Endothelial cell of hepatic sinusoid (primary cell): ENCODE measurements around the gene SORCS2.

ENCODE experiments used
- in situ Hi-C: cut with HindIII; loops from 2 replicates; pipeline ENCODE4 v1.10.0; 2017; ENCODE audit warnings: low sequenced_read_pairs

Gene SORCS2

GRCh38 chr4:7362862-7363430 lies 170.6 kb downstream of the SORCS2 start:
- in situ Hi-C loops, result no loop called here

- in situ Hi-C loops, result no loop called here
Measured at GRCh38 chr4:7364979-7365378, 172.6 kb downstream of the SORCS2 start.

GRCh38 chr4:7365462-7366179 lies 173.3 kb downstream of the SORCS2 start:
- in situ Hi-C loops, result no loop called here

GRCh38 chr4:7366180-7366945 lies 174.0 kb downstream of the SORCS2 start:
- in situ Hi-C loops, result no loop called here

- in situ Hi-C loops, result no loop called here
Measured at GRCh38 chr4:7366954-7367353, 174.6 kb downstream of the SORCS2 start.

- in situ Hi-C loops, result no loop called here
Measured at GRCh38 chr4:7367406-7367805, 175.1 kb downstream of the SORCS2 start.

- in situ Hi-C loops, result no loop called here
Measured at GRCh38 chr4:7367864-7368277, 175.5 kb downstream of the SORCS2 start.

GRCh38 chr4:7368296-7368695 lies 176.0 kb downstream of the SORCS2 start:
- in situ Hi-C loops, result no loop called here

GRCh38 chr4:7369511-7369910 lies 177.2 kb downstream of the SORCS2 start:
- in situ Hi-C loops, result no loop called here

GRCh38 chr4:7370038-7370437 lies 177.7 kb downstream of the SORCS2 start:
- in situ Hi-C loops, result no loop called here

- in situ Hi-C loops, result no loop called here
Measured at GRCh38 chr4:7371210-7371941, 179.0 kb downstream of the SORCS2 start.

- in situ Hi-C loops, result no loop called here
Measured at GRCh38 chr4:7372673-7373072, 180.3 kb downstream of the SORCS2 start.

- in situ Hi-C loops, result no loop called here
Measured at GRCh38 chr4:7374571-7374970, 182.2 kb downstream of the SORCS2 start.

GRCh38 chr4:7375427-7375826 lies 183.1 kb downstream of the SORCS2 start:
- in situ Hi-C loops, result no loop called here

GRCh38 chr4:7377223-7377865 lies 185.0 kb downstream of the SORCS2 start:
- in situ Hi-C loops, result no loop called here

GRCh38 chr4:7379186-7379585 lies 186.8 kb downstream of the SORCS2 start:
- in situ Hi-C loops, result no loop called here

- in situ Hi-C loops, result no loop called here
Measured at GRCh38 chr4:7379719-7380118, 187.4 kb downstream of the SORCS2 start.

GRCh38 chr4:7381221-7381889 lies 189.0 kb downstream of the SORCS2 start:
- in situ Hi-C loops, result no loop called here

- in situ Hi-C loops, result no loop called here
Measured at GRCh38 chr4:7381890-7382633, 189.7 kb downstream of the SORCS2 start.

- in situ Hi-C loops, result no loop called here
Measured at GRCh38 chr4:7382634-7383014, 190.3 kb downstream of the SORCS2 start.
